HFFc6 (cell line): ENCODE results near the gene PSEN2. TPM values are rescaled to one million over a fixed set of nuclear protein-coding genes. Genes with fewer than 3 reads are reported as not detected.
"Not testable (repeated sequence)": the region's sequence is repeated elsewhere in the genome, so short reads cannot be mapped to it uniquely, and the experiment has no call there.

Experiments used
- DNase-seq: peaks from one replicate; pipeline ENCODE4 v3.0.0-alpha.2; 2018
- H3K27ac Mint-ChIP-seq: 2 replicates; pipeline ENCODE4 v1.8.0; 2020; ENCODE audit warnings: mild to moderate bottlenecking, mixed read lengths
- H3K27me3 Mint-ChIP-seq: 2 replicates; pipeline ENCODE4 v1.8.0; 2021; ENCODE audit warnings: mild to moderate bottlenecking, moderate library complexity, mixed read lengths; ENCODE audit not compliant: insufficient read depth
- H3K36me3 Mint-ChIP-seq: 2 replicates; pipeline ENCODE4 v1.8.0; 2021; ENCODE audit warnings: low read depth, mixed read lengths
- H3K4me1 Mint-ChIP-seq: 2 replicates; pipeline ENCODE4 v1.8.0; 2020; ENCODE audit warnings: low read depth, mixed read lengths
- H3K4me3 Mint-ChIP-seq: 2 replicates; pipeline ENCODE4 v1.8.0; 2020; ENCODE audit warnings: mild to moderate bottlenecking, moderate library complexity, mixed read lengths
- H3K9me3 Mint-ChIP-seq: 2 replicates; pipeline ENCODE4 v1.8.0; 2020; ENCODE audit warnings: mild to moderate bottlenecking, mixed read lengths
- total RNA-seq, 6 experiments: library from RNA; stranded (reverse); fragmentation: NEBNext Ultra II Directional; extraction: Animal tissue kit (Norgen Biotek cat#: 25700); gene quantifications; 2 replicates in 1 of 6; 3 replicates in 5 of 6; pipeline ENCODE4 v1.2.3, GENCODE V29; 2021
- TF ChIP-seq, protein P1 (sequence below): fragments of 200-600 bp; sonication (generic); IDR thresholded peaks from 2 replicates; pipeline ENCODE4 v1.5.0; 2021; ENCODE audit warnings: antibody characterized with exemption, mild to moderate bottlenecking

Gene PSEN2
- total RNA-seq, 6 experiments from 2014 or later, result 11.0 to 17.4 (median 13.4) TPM

- H3K27me3 Mint-ChIP-seq, result peaks cover 23% of the 10 kb centered on the region
- H3K27ac Mint-ChIP-seq, result no peak overlapping the region
- TF ChIP-seq, protein P1, sequence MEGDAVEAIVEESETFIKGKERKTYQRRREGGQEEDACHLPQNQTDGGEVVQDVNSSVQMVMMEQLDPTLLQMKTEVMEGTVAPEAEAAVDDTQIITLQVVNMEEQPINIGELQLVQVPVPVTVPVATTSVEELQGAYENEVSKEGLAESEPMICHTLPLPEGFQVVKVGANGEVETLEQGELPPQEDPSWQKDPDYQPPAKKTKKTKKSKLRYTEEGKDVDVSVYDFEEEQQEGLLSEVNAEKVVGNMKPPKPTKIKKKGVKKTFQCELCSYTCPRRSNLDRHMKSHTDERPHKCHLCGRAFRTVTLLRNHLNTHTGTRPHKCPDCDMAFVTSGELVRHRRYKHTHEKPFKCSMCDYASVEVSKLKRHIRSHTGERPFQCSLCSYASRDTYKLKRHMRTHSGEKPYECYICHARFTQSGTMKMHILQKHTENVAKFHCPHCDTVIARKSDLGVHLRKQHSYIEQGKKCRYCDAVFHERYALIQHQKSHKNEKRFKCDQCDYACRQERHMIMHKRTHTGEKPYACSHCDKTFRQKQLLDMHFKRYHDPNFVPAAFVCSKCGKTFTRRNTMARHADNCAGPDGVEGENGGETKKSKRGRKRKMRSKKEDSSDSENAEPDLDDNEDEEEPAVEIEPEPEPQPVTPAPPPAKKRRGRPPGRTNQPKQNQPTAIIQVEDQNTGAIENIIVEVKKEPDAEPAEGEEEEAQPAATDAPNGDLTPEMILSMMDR, result no peak
- peaks cover 9% of the 10 kb centered on the region for H3K36me3 Mint-ChIP-seq
- H3K9me3 Mint-ChIP-seq, result peaks cover 15% of the 10 kb centered on the region
- peaks cover 10% of the 10 kb centered on the region for H3K4me1 Mint-ChIP-seq
- no peak overlapping the region for H3K4me3 Mint-ChIP-seq
- DNase-seq, result no peak
Measured at GRCh38 chr1:226831953-226832352, 38.5 kb upstream of the PSEN2 start.

GRCh38 chr1:226832613-226833012 lies 37.8 kb upstream of the PSEN2 start:
- Mint-ChIP-seq H3K27ac (no peak overlapping the region), H3K27me3 (peaks cover 23% of the 10 kb centered on the region), H3K4me3 (no peak overlapping the region), H3K9me3 (peaks cover 15% of the 10 kb centered on the region), H3K36me3 (peaks cover 9% of the 10 kb centered on the region), H3K4me1 (peaks cover 7% of the 10 kb centered on the region)
- DNase-seq, result no peak
- TF ChIP-seq, protein P1, result no peak

DNA sequence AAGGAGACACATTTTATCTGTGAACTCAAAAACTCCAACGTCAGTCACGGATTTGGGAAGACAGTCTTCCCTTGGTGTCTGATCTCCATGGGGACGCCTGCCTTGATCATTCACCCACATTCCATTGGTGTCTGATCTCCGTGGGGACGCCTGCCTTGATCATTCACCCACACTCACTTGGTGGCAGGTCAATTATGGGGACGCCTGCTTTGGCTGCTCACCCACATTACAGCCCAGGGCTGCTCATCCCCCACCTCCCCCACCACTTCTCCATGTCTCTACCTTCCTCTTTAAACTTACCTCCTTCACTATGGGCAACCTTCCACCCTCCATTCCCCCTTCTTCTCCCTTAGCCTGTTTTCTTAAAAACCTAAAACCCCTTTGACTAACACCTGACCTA lies 36.2 kb upstream of the PSEN2 start:
- Mint-ChIP-seq H3K9me3 (peaks cover 15% of the 10 kb centered on the region), H3K27me3 (peaks cover 27% of the 10 kb centered on the region)
- H3K4me3 Mint-ChIP-seq, H3K36me3 Mint-ChIP-seq, H3K27ac Mint-ChIP-seq, DNase-seq, H3K4me1 Mint-ChIP-seq: not testable (repeated sequence)

DNA sequence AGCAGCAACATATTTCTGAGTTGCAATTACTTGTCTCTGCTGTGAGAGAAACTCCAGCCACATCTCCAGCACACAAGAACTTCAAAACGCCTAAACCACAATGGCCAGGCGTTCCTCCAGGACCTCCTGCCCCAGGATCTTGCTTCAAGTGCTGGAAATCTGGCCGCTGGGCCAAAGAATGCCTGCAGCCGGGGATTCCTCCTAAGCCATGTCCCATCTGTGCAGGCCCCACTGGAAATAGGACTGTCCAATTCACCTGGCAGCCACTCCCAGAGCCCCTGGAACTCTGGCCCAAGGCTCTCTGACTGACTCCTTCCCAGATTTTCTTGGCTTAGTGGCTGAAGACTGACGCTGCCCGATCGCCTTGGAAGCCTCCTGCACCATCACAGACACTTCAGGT lies 35.0 kb upstream of the PSEN2 start:
- H3K4me1 Mint-ChIP-seq, H3K27ac Mint-ChIP-seq, H3K36me3 Mint-ChIP-seq, DNase-seq, H3K4me3 Mint-ChIP-seq: not testable (repeated sequence)
- H3K9me3 Mint-ChIP-seq, result peaks cover 15% of the 10 kb centered on the region
- peaks cover 27% of the 10 kb centered on the region for H3K27me3 Mint-ChIP-seq

DNA sequence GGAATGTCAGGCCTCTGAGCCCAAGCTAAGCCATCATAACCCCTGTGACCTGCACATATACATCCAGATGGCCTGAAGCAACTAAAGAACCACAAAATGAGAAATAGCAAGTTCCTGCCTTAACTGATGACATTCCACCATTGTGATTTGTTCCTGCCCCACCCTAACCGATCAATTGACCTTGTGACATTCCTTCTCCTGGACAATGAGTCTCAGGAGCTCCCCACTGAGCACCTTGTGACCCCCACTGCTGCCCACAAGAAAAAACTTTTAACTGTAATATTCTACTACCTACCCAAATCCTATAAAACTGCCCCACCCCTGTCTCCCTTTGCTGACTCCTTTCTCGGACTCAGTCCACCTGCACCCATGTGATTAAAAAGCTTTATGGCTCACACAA lies 32.5 kb upstream of the PSEN2 start:
- H3K4me3 Mint-ChIP-seq, H3K27ac Mint-ChIP-seq, H3K4me1 Mint-ChIP-seq, H3K36me3 Mint-ChIP-seq, DNase-seq: not testable (repeated sequence)
- peaks cover 12% of the 10 kb centered on the region for H3K9me3 Mint-ChIP-seq
- H3K27me3 Mint-ChIP-seq, result peaks cover 21% of the 10 kb centered on the region

DNA sequence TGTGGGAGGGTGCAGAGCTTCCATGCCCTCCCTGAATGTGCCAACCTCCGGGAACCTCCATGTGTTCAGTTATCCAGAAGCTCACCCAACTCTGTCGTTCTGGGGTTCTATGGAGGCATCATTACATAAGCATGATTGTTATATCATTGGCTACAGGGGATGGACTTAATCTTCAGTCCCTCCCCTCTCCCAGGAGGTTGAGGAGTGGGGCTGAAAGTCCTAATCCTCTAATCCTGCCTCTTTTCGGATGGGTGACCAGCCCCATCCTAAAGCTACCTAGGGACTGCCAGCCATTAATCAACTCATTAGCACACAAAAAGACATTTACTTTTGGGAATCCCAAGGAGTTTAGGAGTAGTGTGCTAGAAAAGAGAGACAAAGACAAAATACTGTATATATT lies 32.0 kb upstream of the PSEN2 start:
- peaks cover 20% of the 10 kb centered on the region for H3K27me3 Mint-ChIP-seq
- no peaks in the 10 kb centered on the region for H3K4me1 Mint-ChIP-seq
- no peak for DNase-seq
- H3K4me3 Mint-ChIP-seq, result no peak overlapping the region
- no peak overlapping the region for H3K27ac Mint-ChIP-seq
- TF ChIP-seq, protein P1, result no peak
- H3K9me3 Mint-ChIP-seq, result peaks cover 7% of the 10 kb centered on the region
- H3K36me3 Mint-ChIP-seq, result peaks cover 8% of the 10 kb centered on the region

GRCh38 chr1:226845624-226846023 lies 24.8 kb upstream of the PSEN2 start:
- Mint-ChIP-seq H3K27ac (no peak overlapping the region), H3K4me3 (no peak overlapping the region), H3K27me3 (peaks cover 3% of the 10 kb centered on the region), H3K4me1 (peaks cover 9% of the 10 kb centered on the region), H3K36me3 (no peaks in the 10 kb centered on the region), H3K9me3 (no peaks in the 10 kb centered on the region)
- TF ChIP-seq, protein P1, result no peak
- DNase-seq, result no peak
